Chondrocyte (in vitro differentiated cells): ENCODE results near the gene TBL1Y. TPM values are rescaled to one million over a fixed set of nuclear protein-coding genes. Genes with fewer than 3 reads are reported as not detected.

ENCODE experiments used
- DNase-seq: peaks from one replicate; pipeline ENCODE4 v3.0.0; 2021; ENCODE audit warnings: mixed read lengths, low spot score
- H3K27ac Mint-ChIP-seq: one replicate; pipeline ENCODE4 v1.8.0; 2021; ENCODE audit warnings: mild to moderate bottlenecking, moderate library complexity, mixed read lengths; ENCODE audit not compliant: unreplicated experiment
- H3K27me3 Mint-ChIP-seq: 2 replicates; pipeline ENCODE4 v1.8.0; 2021; ENCODE audit warnings: low read depth, mixed read lengths
- H3K36me3 Mint-ChIP-seq: 2 replicates; pipeline ENCODE4 v1.8.0; 2021; ENCODE audit warnings: low read depth, mixed read lengths
- H3K4me1 Mint-ChIP-seq: 2 replicates; pipeline ENCODE4 v1.8.0; 2021; ENCODE audit warnings: low read depth, mild to moderate bottlenecking, mixed read lengths
- H3K4me3 Mint-ChIP-seq: one replicate; pipeline ENCODE4 v1.8.0; 2021; ENCODE audit warnings: mild to moderate bottlenecking, moderate library complexity, mixed read lengths; ENCODE audit not compliant: unreplicated experiment
- H3K9me3 Mint-ChIP-seq: 2 replicates; pipeline ENCODE4 v1.8.0; 2021; ENCODE audit warnings: low read depth, mixed read lengths
- CTCF ChIP-seq: fragments of 200-600 bp; sonication (generic); IDR thresholded peaks from 2 replicates; pipeline ENCODE4 v1.5.0; 2021; ENCODE audit warnings: antibody characterized with exemption, mild to moderate bottlenecking, moderate library complexity
- total RNA-seq: library from RNA; stranded (reverse); gene quantifications from 3 replicates; pipeline ENCODE4 v1.2.1, GENCODE V29; 2021

TBL1Y gene
- total RNA-seq, 1 donor from 2014 or later: not detected

GRCh38 chrY:6987811-6988210 lies 77.3 kb downstream of the TBL1Y start:
- no peak overlapping the region for H3K27ac Mint-ChIP-seq
- no peak for DNase-seq
- H3K36me3 Mint-ChIP-seq: no peaks in the 10 kb centered on the region
- no peaks in the 10 kb centered on the region for H3K27me3 Mint-ChIP-seq
- no peaks in the 10 kb centered on the region for H3K9me3 Mint-ChIP-seq
- no peaks in the 10 kb centered on the region for H3K4me1 Mint-ChIP-seq
- H3K4me3 Mint-ChIP-seq: no peak overlapping the region
- no peak for TF ChIP-seq CTCF

GRCh38 chrY:6989886-6990620 lies 79.6 kb downstream of the TBL1Y start:
- Mint-ChIP-seq H3K27ac (no peak overlapping the region), H3K9me3 (no peaks in the 10 kb centered on the region), H3K4me3 (no peak overlapping the region), H3K36me3 (no peaks in the 10 kb centered on the region), H3K27me3 (no peaks in the 10 kb centered on the region), H3K4me1 (no peaks in the 10 kb centered on the region)
- TF ChIP-seq CTCF: no peak
- DNase-seq: no peak

- no peaks in the 10 kb centered on the region for H3K36me3 Mint-ChIP-seq
Measured at GRCh38 chrY:6992041-6992440, 81.5 kb downstream of the TBL1Y start.

GRCh38 chrY:6995987-6996386 lies 85.5 kb downstream of the TBL1Y start:
- H3K27me3 Mint-ChIP-seq: no peaks in the 10 kb centered on the region
- DNase-seq: no peak
- H3K27ac Mint-ChIP-seq: no peak overlapping the region
- no peak overlapping the region for H3K4me3 Mint-ChIP-seq
- no peak for TF ChIP-seq CTCF
- no peaks in the 10 kb centered on the region for H3K4me1 Mint-ChIP-seq
- H3K9me3 Mint-ChIP-seq: no peaks in the 10 kb centered on the region
- no peaks in the 10 kb centered on the region for H3K36me3 Mint-ChIP-seq

More at GRCh38 chrY:6992041-6992440, 81.5 kb downstream of the TBL1Y start:
- no peak for DNase-seq
- Mint-ChIP-seq H3K27ac (no peak overlapping the region), H3K4me1 (no peaks in the 10 kb centered on the region), H3K27me3 (no peaks in the 10 kb centered on the region), H3K9me3 (no peaks in the 10 kb centered on the region), H3K4me3 (no peak overlapping the region)
- no peak for TF ChIP-seq CTCF

GRCh38 chrY:6997503-6998066 lies 87.1 kb downstream of the TBL1Y start:
- Mint-ChIP-seq H3K36me3 (no peaks in the 10 kb centered on the region), H3K27ac (no peak overlapping the region), H3K9me3 (no peaks in the 10 kb centered on the region), H3K4me1 (no peaks in the 10 kb centered on the region), H3K27me3 (no peaks in the 10 kb centered on the region), H3K4me3 (no peak overlapping the region)
- no peak for TF ChIP-seq CTCF
- DNase-seq: no peak
